Prostate gland (tissue), 2 donors: Measurements from ENCODE around the gene TMEM94. TPM values are rescaled to one million over a fixed set of nuclear protein-coding genes. Genes with fewer than 3 reads are reported as not detected.
A peak's percentile ranks its signal among the peaks of the same experiment; 100 is the strongest.

Source experiments
- DNase-seq: peaks from one replicate; pipeline ENCODE4 v3.0.0-alpha.2; 2019; ENCODE audit warnings: low spot score
- H3K27ac ChIP-seq, 2 donors: fragments of 200-600 bp; sonication (generic); 2 replicates each; pipeline ENCODE4 v1.5.1; 2017 to 2019
- H3K27me3 ChIP-seq: fragments of 200-600 bp; sonication (generic); replicated peaks from 2 replicates; pipeline ENCODE4 v1.5.1; 2019; ENCODE audit not compliant: insufficient read depth
- H3K36me3 ChIP-seq, 2 donors: fragments of 200-600 bp; sonication (generic); 1 replicate in 1 of 2; 2 replicates in 1 of 2; pipeline versions ENCODE4 v1.5.1 to v1.8.1; 2017 to 2019
- H3K4me1 ChIP-seq: fragments of 200-600 bp; sonication (generic); replicated peaks from 2 replicates; pipeline ENCODE4 v1.5.1; 2019
- H3K4me3 ChIP-seq, 2 donors: fragments of 200-600 bp; sonication (generic); 2 replicates each; pipeline ENCODE4 v1.5.1; 2017 to 2019
- H3K9me3 ChIP-seq: fragments of 200-600 bp; sonication (generic); 2 replicates; pipeline ENCODE4 v1.5.1; 2017
- CTCF ChIP-seq, 4 experiments: fragments of 200-600 bp in 2 of 4; fragments of 450-650 bp in 2 of 4; sonication (generic) in 2 of 4; IDR thresholded peaks; 1 replicate in 3 of 4; 2 replicates in 1 of 4; pipeline ENCODE4 v1.5.1; 2016 to 2019; ENCODE audit warnings: antibody characterized with exemption in 4 of 4, mild to moderate bottlenecking in 2 of 4, moderate library complexity in 2 of 4
- POLR2A ChIP-seq: fragments of 450-650 bp; IDR thresholded peaks from one replicate; pipeline ENCODE4 v1.6.1; 2016; ENCODE audit warnings: antibody characterized with exemption, mild to moderate bottlenecking
- POLR2AphosphoS5 ChIP-seq: sonication (generic); formaldehyde crosslinking; IDR thresholded peaks from one replicate; pipeline ENCODE4 v1.6.1; 2017; ENCODE audit warnings: antibody characterized with exemption
- WGBS: methylation state at CpG from one replicate; pipeline ENCODE4 v1.1.5; 2018; 5-methylcytosine and 5-hydroxymethylcytosine counted together
- intact Hi-C: fragments of 100-400 bp; cut with DNase I; formaldehyde crosslinking; loops from one replicate; pipeline ENCODE4 v1.14.2; 2022
- total RNA-seq, 2 donors: library from RNA; depleted of rRNA; stranded (reverse); fragments of >200 nt; gene quantifications; one replicate each; pipeline ENCODE4 v1.1.0, GENCODE V29; 2016

Gene TMEM94
- total RNA-seq, 2 donors from 2014 or later = 63.5 to 128 TPM

- Histone ChIP-seq H3K27me3 (no peaks in the 10 kb centered on the region), H3K36me3 (no peaks in the 10 kb centered on the region), H3K9me3 (no peaks in the 10 kb centered on the region), H3K4me3 (no peak overlapping the region), H3K27ac (no peak overlapping the region), H3K4me1 (no peaks in the 10 kb centered on the region)
- peak; percentile 38 for DNase-seq
- intact Hi-C loops = loop anchor here (5.0 kb wide), 1 partner anchor 140 kb away; the partner anchor contains the start of gene MIF4GD
- 0% methylated on average over 8 of the region's 8 CpGs for WGBS
- TF ChIP-seq POLR2A (no peak), CTCF (IDR thresholded peaks at IDR 0.05) (peak; percentile 28 to 87 (median 71)), POLR2AphosphoS5 (peak; percentile 50)
Observed at GRCh38 chr17:75412455-75413317, 43.7 kb upstream of the TMEM94 start.

GRCh38 chr17:75414488-75414887 is 41.9 kb upstream of the TMEM94 start:
- no peak overlapping the region for H3K4me3 ChIP-seq
- H3K9me3 ChIP-seq = no peaks in the 10 kb centered on the region
- intact Hi-C loops = loop anchor here (5.0 kb wide), 1 partner anchor 142 kb away; the partner anchor contains the start of gene MIF4GD
- no peak overlapping the region for H3K27ac ChIP-seq
- DNase-seq = no peak
- H3K27me3 ChIP-seq = no peaks in the 10 kb centered on the region
- WGBS = 74% methylated on average over 1 of the region's 1 CpG
- TF ChIP-seq POLR2AphosphoS5 (no peak), CTCF (IDR thresholded peaks at IDR 0.05) (no peak), POLR2A (no peak)
- H3K4me1 ChIP-seq = no peaks in the 10 kb centered on the region
- no peaks in the 10 kb centered on the region for H3K36me3 ChIP-seq

- DNase-seq = no peak
- Histone ChIP-seq H3K27me3 (no peaks in the 10 kb centered on the region), H3K4me1 (no peaks in the 10 kb centered on the region), H3K27ac (no peak overlapping the region), H3K9me3 (no peaks in the 10 kb centered on the region), H3K4me3 (no peak overlapping the region), H3K36me3 (no peaks in the 10 kb centered on the region)
- TF ChIP-seq CTCF (IDR thresholded peaks at IDR 0.05) = no peak
- no peak for TF ChIP-seq POLR2AphosphoS5
- TF ChIP-seq POLR2A = no peak
- 84% methylated on average over 9 of the region's 9 CpGs for WGBS
- intact Hi-C loops = no loop called here
Observed at GRCh38 chr17:75416006-75416405, 40.4 kb upstream of the TMEM94 start.

- Histone ChIP-seq H3K36me3 (no peaks in the 10 kb centered on the region), H3K27ac (no peak overlapping the region), H3K9me3 (no peaks in the 10 kb centered on the region), H3K4me3 (no peak overlapping the region), H3K27me3 (no peaks in the 10 kb centered on the region), H3K4me1 (no peaks in the 10 kb centered on the region)
- intact Hi-C loops = no loop called here
- no peak for DNase-seq
- no peak for TF ChIP-seq POLR2AphosphoS5
- no peak for TF ChIP-seq POLR2A
- TF ChIP-seq CTCF (IDR thresholded peaks at IDR 0.05) = no peak
- WGBS = 68% methylated on average over 9 of the region's 9 CpGs
Observed at GRCh38 chr17:75417054-75417580, 39.3 kb upstream of the TMEM94 start.
